ENCODE data around the gene CES4A. TPM values are rescaled to one million over a fixed set of nuclear protein-coding genes. Genes with fewer than 3 reads are reported as not detected.

CES4A gene
- total and polyA plus RNA-seq, 9 of the 15 experiments (the other 6 are each of a cell fraction or from before 2014, with no cell fraction given) = 0.09 to 0.13 (median 0.11) TPM; not detected in 6

- TF ChIP-seq AFF4 (CRISPR knock-in tag; IDR thresholded peaks at IDR 0.05) (no peak), KDM1A (IDR thresholded peaks at IDR 0.05) (no peak), NFE2L1 (tag; IDR thresholded peaks at IDR 0.05; ENCODE audit: borderline replicate concordance, low read depth) (no peak), FOXA3 (CRISPR knock-in tag; conservative IDR thresholded peaks at IDR 0.05 in 1 of 2, IDR thresholded peaks at IDR 0.05 in 1 of 2) (no peak), PRMT5 (CRISPR knock-in tag; IDR thresholded peaks at IDR 0.05) (no peak), HDGF (IDR thresholded peaks at IDR 0.05) (peak; percentile 82), AFF1 (IDR thresholded peaks at IDR 0.05; ENCODE audit: low read depth in 1 of 2, partially characterized antibody in 2 of 2) (peak in 1 of 2 experiments; percentile 33), SRSF3 (IDR thresholded peaks at IDR 0.05; ENCODE audit: insufficient read depth, low read length) (no peak), TCF7L2 (IDR thresholded peaks at IDR 0.05; ENCODE audit: low read depth, low read length) (no peak), GTF2B (IDR thresholded peaks at IDR 0.05; ENCODE audit: extremely low read depth, insufficient read length) (no peak), NR4A1 (CRISPR knock-in tag; IDR thresholded peaks at IDR 0.05) (no peak), NR4A1 (tag; IDR thresholded peaks at IDR 0.05) (no peak), ZNF77 (CRISPR knock-in tag; IDR thresholded peaks at IDR 0.05) (no peak), ZNF280B (CRISPR knock-in tag; IDR thresholded peaks at IDR 0.05) (no peak)
- TF ChIP-seq, protein P1, sequence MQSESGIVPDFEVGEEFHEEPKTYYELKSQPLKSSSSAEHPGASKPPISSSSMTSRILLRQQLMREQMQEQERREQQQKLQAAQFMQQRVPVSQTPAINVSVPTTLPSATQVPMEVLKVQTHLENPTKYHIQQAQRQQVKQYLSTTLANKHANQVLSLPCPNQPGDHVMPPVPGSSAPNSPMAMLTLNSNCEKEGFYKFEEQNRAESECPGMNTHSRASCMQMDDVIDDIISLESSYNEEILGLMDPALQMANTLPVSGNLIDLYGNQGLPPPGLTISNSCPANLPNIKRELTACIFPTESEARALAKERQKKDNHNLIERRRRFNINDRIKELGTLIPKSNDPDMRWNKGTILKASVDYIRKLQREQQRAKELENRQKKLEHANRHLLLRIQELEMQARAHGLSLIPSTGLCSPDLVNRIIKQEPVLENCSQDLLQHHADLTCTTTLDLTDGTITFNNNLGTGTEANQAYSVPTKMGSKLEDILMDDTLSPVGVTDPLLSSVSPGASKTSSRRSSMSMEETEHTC (IDR thresholded peaks at IDR 0.05) = no peak
Observed at GRCh38 chr16:66977341-66978113, 10.9 kb upstream of the CES4A start (continued).

Data from K562 (cell line).